ENCODE data around the gene SNPH. TPM values are rescaled to one million over a fixed set of nuclear protein-coding genes. Genes with fewer than 3 reads are reported as not detected.

SNPH gene
- total RNA-seq, 4 donors from 2014 or later, result 0.53 to 6.6 (median 2.4) TPM

- Histone ChIP-seq H3K4me3 (peak within 1 kb of the TSS; percentile 43 to 69 (median 66)), H3K36me3 (no peaks in the 10 kb centered on the region), H3K27ac (peak within 1 kb of the TSS in 3 of 4 donors; percentile 45 to 69 (median 68)), H3K27me3 (no peaks in the 10 kb centered on the region), H3K9me3 (no peaks in the 10 kb centered on the region), H3K4me1 (peaks cover 3 to 12% (median 7%) of the 10 kb centered on the region in 4 donors)
- TF ChIP-seq CTCF (IDR thresholded peaks at IDR 0.05), result no peak
- peak; percentile 70 to 93 (median 87) for DNase-seq
Measured at GRCh38 chr20:1225783-1226654, 40.1 kb upstream of the SNPH start, which contains the start of gene RAD21L1. Gene RAD21L1 (plus strand): TSS chr20:1226044. CDS start chr20:1228454, 2,410 bp downstream.

GRCh38 chr20:1229541-1229940 is 36.6 kb upstream of the SNPH start:
- Histone ChIP-seq H3K9me3 (no peaks in the 10 kb centered on the region), H3K27me3 (no peaks in the 10 kb centered on the region), H3K27ac (no peak overlapping the region), H3K4me3 (no peak overlapping the region), H3K36me3 (no peaks in the 10 kb centered on the region), H3K4me1 (peaks cover 3 to 12% (median 7%) of the 10 kb centered on the region in 4 donors)
- TF ChIP-seq CTCF (IDR thresholded peaks at IDR 0.05), result no peak
- TF ChIP-seq POLR2A (IDR thresholded peaks at IDR 0.05), result no peak
- DNase-seq, result no peak

- Histone ChIP-seq H3K27me3 (no peaks in the 10 kb centered on the region), H3K9me3 (no peaks in the 10 kb centered on the region), H3K4me3 (no peak overlapping the region), H3K4me1 (no peaks in the 10 kb centered on the region), H3K36me3 (no peaks in the 10 kb centered on the region), H3K27ac (no peak overlapping the region)
- DNase-seq, result no peak
- TF ChIP-seq CTCF (IDR thresholded peaks at IDR 0.05), result no peak
- TF ChIP-seq POLR2A (IDR thresholded peaks at IDR 0.05), result no peak
Measured at GRCh38 chr20:1232286-1233111, 33.6 kb upstream of the SNPH start.

GRCh38 chr20:1240549-1240948 is 25.5 kb upstream of the SNPH start:
- no peaks in the 10 kb centered on the region for H3K36me3 ChIP-seq
- no peak for TF ChIP-seq POLR2A (IDR thresholded peaks at IDR 0.05)
- no peak for TF ChIP-seq CTCF (IDR thresholded peaks at IDR 0.05)
- H3K27me3 ChIP-seq, result no peaks in the 10 kb centered on the region
- H3K27ac ChIP-seq, result no peak overlapping the region
- DNase-seq, result no peak
- no peaks in the 10 kb centered on the region for H3K9me3 ChIP-seq
- no peak overlapping the region for H3K4me3 ChIP-seq
- no peaks in the 10 kb centered on the region for H3K4me1 ChIP-seq

GRCh38 chr20:1241456-1241855 is 24.6 kb upstream of the SNPH start:
- H3K27me3 ChIP-seq, result no peaks in the 10 kb centered on the region
- H3K36me3 ChIP-seq, result no peaks in the 10 kb centered on the region
- TF ChIP-seq POLR2A (IDR thresholded peaks at IDR 0.05), result no peak
- no peak for TF ChIP-seq CTCF (IDR thresholded peaks at IDR 0.05)
- DNase-seq, result no peak
- H3K27ac ChIP-seq, result no peak overlapping the region
- H3K4me3 ChIP-seq, result no peak overlapping the region
- H3K4me1 ChIP-seq, result no peaks in the 10 kb centered on the region
- H3K9me3 ChIP-seq, result no peaks in the 10 kb centered on the region

All from Peyer's patch (tissue), 4 donors.